ENCODE measurements around the gene ST3GAL3.

- TF ChIP-seq STAT1 (IDR thresholded peaks at IDR 0.05; ENCODE audit: unreplicated experiment) (no peak), POLR2AphosphoS5 (IDR thresholded peaks at IDR 0.05; ENCODE audit: low read depth) (no peak)
Observed at GRCh38 chr1:43817304-43817939, 110.1 kb downstream of the ST3GAL3 start.

Measured in GM23338 (cell line).